GM12878 (cell line): Measurements from ENCODE around the gene RNF168. TPM values are rescaled to one million over a fixed set of nuclear protein-coding genes. Genes with fewer than 3 reads are reported as not detected.

Experiments
- ATAC-seq: fragments of 200-7000 bp; cut with Tn5 transposase; 3 replicates; pipeline ENCODE4 v1.9.1; 2020; ENCODE audit warnings: mild to moderate bottlenecking, moderate library complexity
- BruUV-seq: library from RNA; stranded (reverse); fragments of 400-500 nt; replicated peaks from 2 replicates; lab custom pipeline; 2021; lab: Mats Ljungman, UMichigan
- CTCF ChIA-PET: fragments of 300-600 bp; sonication (Branson Sonifier 250); formaldehyde crosslinking; extraction: SDS; loops from one replicate; lab custom pipeline; 2021; ENCODE audit warnings: inconsistent platforms; lab: Yijun Ruan, JAX
- POLR2A ChIA-PET: fragments of 350-600 bp; formaldehyde crosslinking; extraction: SDS; loops from one replicate; lab custom pipeline; 2021; ENCODE audit warnings: inconsistent platforms; lab: Charles Lee
- RAD21 ChIA-PET: fragments of 300-600 bp; sonication (Branson Sonifier 250); formaldehyde crosslinking; loops from one replicate; lab custom pipeline; 2023; ENCODE audit warnings: antibody characterized with exemption; ENCODE audit not compliant: unreplicated experiment; lab: Charles Lee
- SMC1A ChIA-PET: fragments of 300-600 bp; sonication (Branson Sonifier 250); formaldehyde crosslinking; loops from one replicate; lab custom pipeline; 2023; ENCODE audit not compliant: unreplicated experiment, uncharacterized antibody; lab: Charles Lee
- DNase-seq: peaks from one replicate; pipeline ENCODE4 v3.0.0-alpha.2; 2011; ENCODE audit warnings: low read depth, low spot score
- FAIRE-seq: peaks from 3 replicates; lab custom pipeline; 2011; peaks lifted over from hg19 to GRCh38; lab: Jason Lieb, UNC
- H2AFZ ChIP-seq: 2 replicates; pipeline ENCODE4 v1.6.0; 2011; ENCODE audit warnings: low read depth, low read length, control low read depth; ENCODE audit not compliant: control insufficient read depth
- H3K27ac ChIP-seq: 2 replicates; pipeline ENCODE4 v1.5.1; 2011; ENCODE audit warnings: control low read depth; ENCODE audit not compliant: control insufficient read depth, insufficient read depth
- H3K27me3 ChIP-seq, 2 experiments: replicated peaks in 1 of 2; 2 replicates each; pipeline versions ENCODE4 v1.6.0 to v1.6.1; 2011; ENCODE audit warnings: low read length in 1 of 2; ENCODE audit not compliant: control insufficient read depth in 2 of 2, insufficient read depth in 2 of 2
- H3K36me3 ChIP-seq, 2 experiments: 2 replicates each; pipeline ENCODE4 v1.5.1; 2011; ENCODE audit warnings: low read length in 1 of 2; ENCODE audit not compliant: control insufficient read depth in 2 of 2, insufficient read depth in 2 of 2
- H3K4me1 ChIP-seq: 2 replicates; pipeline ENCODE4 v1.6.1; 2011; ENCODE audit warnings: mild to moderate bottlenecking, low read length, moderate library complexity, mixed read lengths; ENCODE audit not compliant: control insufficient read depth, insufficient read depth
- H3K4me2 ChIP-seq: 2 replicates; pipeline ENCODE4 v1.6.0; 2011; ENCODE audit warnings: control low read depth; ENCODE audit not compliant: control insufficient read depth, insufficient read depth
- H3K4me3 ChIP-seq: fragments of 200-600 bp; sonication (generic); 2 replicates; pipeline ENCODE4 v1.5.1; 2016
- H3K79me2 ChIP-seq: 2 replicates; pipeline ENCODE4 v1.6.0; 2011; ENCODE audit warnings: low read length; ENCODE audit not compliant: control insufficient read depth, insufficient read depth
- H3K9ac ChIP-seq: 2 replicates; pipeline ENCODE4 v1.8.0; 2011; ENCODE audit warnings: low read length, control low read depth, mixed read lengths; ENCODE audit not compliant: control insufficient read depth, insufficient read depth
- H3K9me3 ChIP-seq: replicated peaks from 3 replicates; pipeline ENCODE4 v1.5.1; 2011; ENCODE audit warnings: mild to moderate bottlenecking, low read length; ENCODE audit not compliant: control insufficient read depth, insufficient read depth
- H4K20me1 ChIP-seq: 2 replicates; pipeline ENCODE4 v1.6.0; 2011; ENCODE audit not compliant: control insufficient read depth, insufficient read depth
- HCFC1 ChIP-seq: fragments of 150-350 bp; IDR thresholded peaks from 2 replicates; pipeline ENCODE4 v1.6.1; 2014; ENCODE audit warnings: low read length
- LARP7 ChIP-seq: fragments of 450-650 bp; IDR thresholded peaks from 2 replicates; pipeline ENCODE4 v1.6.1; 2017; ENCODE audit warnings: mild to moderate bottlenecking
- NRF1 ChIP-seq: conservative IDR thresholded peaks from 2 replicates; pipeline ENCODE4 v1.6.1; 2011; ENCODE audit warnings: mild to moderate bottlenecking, low read depth, low read length, improper control_type of control experiment
- PBX3 ChIP-seq: IDR thresholded peaks from 2 replicates; pipeline ENCODE4 v1.6.1; 2011; ENCODE audit warnings: mild to moderate bottlenecking, low read depth, low read length, moderate library complexity; ENCODE audit not compliant: insufficient replicate concordance
- RFX5 ChIP-seq: IDR thresholded peaks from 2 replicates; pipeline ENCODE4 v1.6.1; 2011; ENCODE audit warnings: low read depth, low read length, improper control_type of control experiment
- SUPT20H ChIP-seq: IDR thresholded peaks from 2 replicates; pipeline ENCODE4 v1.6.1; 2011; ENCODE audit warnings: low read depth, mild to moderate bottlenecking, low read length, moderate library complexity, borderline replicate concordance; ENCODE audit not compliant: control insufficient read depth
- ZNF274 ChIP-seq: IDR thresholded peaks from one replicate; pipeline ENCODE4 v1.8.0; 2011; ENCODE audit not compliant: insufficient read length, insufficient read depth
- ZNF384 ChIP-seq: IDR thresholded peaks from 2 replicates; pipeline ENCODE4 v1.6.1; 2012; ENCODE audit warnings: low read depth, mild to moderate bottlenecking, low read length, improper control_type of control experiment, borderline replicate concordance
- WGBS: methylation state at CpG from one replicate; pipeline ENCODE4 v1.1.6; 2016; ENCODE audit warnings: low lambda C conversion rate; ENCODE audit not compliant: insufficient replicate concordance, insufficient coverage; ENCODE audit errors: missing lambda C conversion rate; 5-methylcytosine and 5-hydroxymethylcytosine counted together
- in situ Hi-C: fragments of 300-500 bp; cut with MboI; formaldehyde crosslinking; loops from 9 replicates; pipeline ENCODE4 v1.14.3; 2018; ENCODE audit warnings: mixed read lengths
- intact Hi-C: fragments of 100-400 bp; cut with micrococcal nuclease; formaldehyde crosslinking; loops from one replicate; pipeline ENCODE4 v1.14.2; 2022; ENCODE audit not compliant: unreplicated experiment
- polyA plus RNA-seq, 11 experiments: library from polyadenylated mRNA; depleted of rRNA in 4 of 11; unstranded in 6 of 11; stranded (reverse) in 5 of 11; fragments of >200 nt; fragmentation: Nextera tagmentation in 4 of 11; fragmentation: Illumina TruSeq in 1 of 11; extraction: Ambion mirVana in 4 of 11; extraction: Trizol in 1 of 11; gene quantifications; 1 replicate in 1 of 11; 2 replicates in 10 of 11; pipeline versions ENCODE4 v1.2.1 to v1.2.3, GENCODE V29; 2011 to 2016; ENCODE audit warnings: inconsistent platforms in 2 of 11, missing spikeins in 2 of 11, low read depth in 1 of 11
- total RNA-seq, 4 experiments: library from RNA; depleted of rRNA in 3 of 4; stranded (reverse); fragments of >200 nt in 3 of 4; fragmentation: Illumina TruSeq in 1 of 4; extraction: Trizol in 1 of 4; gene quantifications; 2 replicates each; pipeline versions ENCODE4 v1.2.1 to v1.2.3, GENCODE V29; 2013 to 2021

The RNF168 gene
- total and polyA plus RNA-seq, 10 of the 15 experiments (the other 5 are each of a cell fraction or from before 2014, with no cell fraction given) = 12.7 to 47.5 (median 24.8) TPM

- Histone ChIP-seq H3K9me3 (peaks cover 14% of the 10 kb centered on the region), H4K20me1 (no peaks in the 10 kb centered on the region), H3K79me2 (no peaks in the 10 kb centered on the region), H3K27me3 (no peaks in the 10 kb centered on the region), H3K4me2 (no peak overlapping the region), H3K27ac (no peak overlapping the region), H3K4me3 (no peak overlapping the region), H2AFZ (no peak overlapping the region), H3K4me1 (no peaks in the 10 kb centered on the region), H3K9ac (no peak overlapping the region), H3K36me3 (no peaks in the 10 kb centered on the region)
- in situ Hi-C loops (no loop called here), intact Hi-C loops (no loop called here)
- ChIA-PET SMC1A (interaction anchor here (0.6 to 1.7 kb wide), 4 partner anchors 9 to 321 kb away, joined by 3 to 6 read pairs (median 3); no protein-coding TSS in a partner anchor), CTCF (interaction anchor here (0.6 to 1.6 kb wide), 5 partner anchors 8 to 512 kb away, joined by 3 to 5 read pairs (median 4); partner anchors contain the start of gene RNF168), RAD21 (interaction anchor here (1.0 kb wide), 1 partner anchor 9 kb away, joined by 4 read pairs; no protein-coding TSS in a partner anchor), POLR2A (no interaction called here)
- 55% methylated on average over 8 of the region's 8 CpGs for WGBS
- DNase-seq = no peak
- FAIRE-seq = no peak
- TF ChIP-seq SUPT20H (no peak), HCFC1 (no peak), ZNF384 (no peak), PBX3 (no peak), NRF1 (no peak), ZNF274 (no peak), RFX5 (no peak), LARP7 (no peak)
- ATAC-seq = no peak
- no TSS peak for BruUV-seq
Observed at GRCh38 chr3:196513697-196514349, 10.3 kb upstream of the RNF168 start.
